Gastrocnemius medialis (tissue), 4 donors: Measurements from ENCODE around the gene GNG7. TPM values are rescaled to one million over a fixed set of nuclear protein-coding genes. Genes with fewer than 3 reads are reported as not detected.
A peak's percentile ranks its signal among the peaks of the same experiment; 100 is the strongest.

Experiments used
- ATAC-seq, 2 donors: fragments of 150-250 bp; one replicate each; pipeline ENCODE4 v1.9.1; 2016
- DNase-seq, 2 donors: peaks; one replicate each; pipeline ENCODE4 v3.0.0-alpha.2; 2019
- H3K27ac ChIP-seq, 4 donors: fragments of 200-600 bp; sonication (generic); 1 replicate in 1 of 4; 2 replicates in 3 of 4; pipeline ENCODE4 v1.5.1; 2016 to 2018; ENCODE audit warnings: mild to moderate bottlenecking in 2 of 4, moderate library complexity in 1 of 4
- H3K27me3 ChIP-seq, 3 donors: fragments of 200-600 bp; sonication (generic) in 2 of 3; 1 replicate in 1 of 3; 2 replicates in 2 of 3; pipeline versions ENCODE4 v1.5.1 to v1.6.0; 2016 to 2019; ENCODE audit warnings: mild to moderate bottlenecking in 1 of 3, moderate library complexity in 1 of 3
- H3K36me3 ChIP-seq, 2 donors: fragments of 200-600 bp; sonication (generic) in 1 of 2; one replicate each; pipeline ENCODE4 v1.5.1; 2017 to 2018
- H3K4me1 ChIP-seq, 2 donors: fragments of 200-600 bp; sonication (generic) in 1 of 2; one replicate each; pipeline ENCODE4 v1.5.1; 2016 to 2017; ENCODE audit warnings: mild to moderate bottlenecking in 2 of 2
- H3K4me3 ChIP-seq, 4 donors: fragments of 200-600 bp; sonication (generic) in 3 of 4; 1 replicate in 1 of 4; 2 replicates in 3 of 4; pipeline ENCODE4 v1.5.1; 2016 to 2019; ENCODE audit warnings: mild to moderate bottlenecking in 2 of 4
- H3K9me3 ChIP-seq, 3 donors: fragments of 200-600 bp; sonication (generic) in 2 of 3; 1 replicate in 1 of 3; 2 replicates in 2 of 3; pipeline ENCODE4 v1.5.1; 2016 to 2019
- POLR2A ChIP-seq, 2 donors: fragments of 450-650 bp; IDR thresholded peaks; one replicate each; pipeline ENCODE4 v1.6.1; 2017; ENCODE audit warnings: antibody characterized with exemption in 2 of 2, mild to moderate bottlenecking in 2 of 2, moderate library complexity in 2 of 2
- in situ Hi-C, 4 donors: fragments of 200-750 bp; cut with MboI; loops; one replicate each; pipeline versions ENCODE4 v1.15.0 to v1.8.0; 2017; ENCODE audit warnings: low sequenced_read_pairs in 4 of 4
- intact Hi-C: fragments of 100-400 bp; cut with DNase I; formaldehyde crosslinking; loops from one replicate; pipeline ENCODE4 v1.15.1; 2023; ENCODE audit warnings: low total_unique reads
- total RNA-seq, 4 donors: library from RNA; depleted of rRNA; stranded (reverse); fragments of >200 nt; gene quantifications; one replicate each; pipeline versions ENCODE4 v1.1.0 to v1.2.3, GENCODE V29; 2016
- TF ChIP-seq, protein P1 (sequence below), 5 experiments: fragments of 450-650 bp in 3 of 5; fragments of 200-600 bp in 2 of 5; sonication (generic) in 2 of 5; IDR thresholded peaks in 4 of 5; conservative IDR thresholded peaks in 1 of 5; 1 replicate in 4 of 5; 2 replicates in 1 of 5; pipeline ENCODE4 v1.5.1; 2016 to 2019; ENCODE audit warnings: antibody characterized with exemption in 5 of 5, mild to moderate bottlenecking in 3 of 5, moderate library complexity in 3 of 5

GNG7 gene
- total RNA-seq, 4 donors from 2014 or later: 0.46 to 1.1 (median 0.62) TPM

DNA sequence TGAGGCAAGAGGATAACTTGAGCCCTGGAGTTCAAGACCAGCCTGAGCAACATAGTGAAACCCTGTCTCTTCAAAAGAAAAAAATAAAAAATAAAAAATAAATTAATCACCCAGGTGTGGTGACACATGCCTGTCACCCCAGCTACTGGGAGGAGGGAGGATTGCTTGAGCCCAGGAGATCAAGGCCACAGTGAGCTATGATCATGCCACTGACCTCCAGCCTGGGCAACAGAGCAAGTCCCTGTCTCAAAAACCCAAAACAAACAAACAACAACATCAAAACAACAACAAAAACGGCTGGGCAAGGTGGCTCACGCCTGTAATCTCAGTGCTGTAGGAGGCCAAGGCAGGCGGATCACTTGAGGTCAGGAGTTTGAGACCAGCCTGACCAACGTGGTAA, 41.6 kb upstream of the GNG7 start:
- Histone ChIP-seq H3K27me3 (no peaks in the 10 kb centered on the region), H3K36me3 (no peaks in the 10 kb centered on the region), H3K4me1 (peaks cover 2 to 8% of the 10 kb centered on the region in 2 donors), H3K9me3 (no peaks in the 10 kb centered on the region), H3K27ac (no peak overlapping the region), H3K4me3 (no peak overlapping the region)
- no peak for ATAC-seq
- no peak for DNase-seq
- intact Hi-C loops (loop anchor here (5.0 kb wide), 1 partner anchor 1018 kb away; the partner anchor contains the start of genes APBA3 and MRPL54), in situ Hi-C loops (loop anchor here in 2 of 4 donors (10.0 kb wide), 1 partner anchor 89 kb away; no protein-coding TSS in a partner anchor)
- TF ChIP-seq POLR2A (IDR thresholded peaks at IDR 0.05): no peak
- TF ChIP-seq, protein P1, sequence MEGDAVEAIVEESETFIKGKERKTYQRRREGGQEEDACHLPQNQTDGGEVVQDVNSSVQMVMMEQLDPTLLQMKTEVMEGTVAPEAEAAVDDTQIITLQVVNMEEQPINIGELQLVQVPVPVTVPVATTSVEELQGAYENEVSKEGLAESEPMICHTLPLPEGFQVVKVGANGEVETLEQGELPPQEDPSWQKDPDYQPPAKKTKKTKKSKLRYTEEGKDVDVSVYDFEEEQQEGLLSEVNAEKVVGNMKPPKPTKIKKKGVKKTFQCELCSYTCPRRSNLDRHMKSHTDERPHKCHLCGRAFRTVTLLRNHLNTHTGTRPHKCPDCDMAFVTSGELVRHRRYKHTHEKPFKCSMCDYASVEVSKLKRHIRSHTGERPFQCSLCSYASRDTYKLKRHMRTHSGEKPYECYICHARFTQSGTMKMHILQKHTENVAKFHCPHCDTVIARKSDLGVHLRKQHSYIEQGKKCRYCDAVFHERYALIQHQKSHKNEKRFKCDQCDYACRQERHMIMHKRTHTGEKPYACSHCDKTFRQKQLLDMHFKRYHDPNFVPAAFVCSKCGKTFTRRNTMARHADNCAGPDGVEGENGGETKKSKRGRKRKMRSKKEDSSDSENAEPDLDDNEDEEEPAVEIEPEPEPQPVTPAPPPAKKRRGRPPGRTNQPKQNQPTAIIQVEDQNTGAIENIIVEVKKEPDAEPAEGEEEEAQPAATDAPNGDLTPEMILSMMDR (IDR thresholded peaks at IDR 0.05 in 4 of 5, conservative IDR thresholded peaks at IDR 0.05 in 1 of 5): no peak

- intact Hi-C loops: loop anchor here (5.0 kb wide), 1 partner anchor 1019 kb away; the partner anchor contains the start of genes APBA3 and MRPL54
- in situ Hi-C loops: loop anchor here in 2 of 4 donors (10.0 kb wide), 1 partner anchor 88 kb away; no protein-coding TSS in a partner anchor
- no peak for ATAC-seq
- DNase-seq: no peak
- no peak overlapping the region for H3K4me3 ChIP-seq
- no peaks in the 10 kb centered on the region for H3K9me3 ChIP-seq
- TF ChIP-seq, protein P1 (IDR thresholded peaks at IDR 0.05 in 4 of 5, conservative IDR thresholded peaks at IDR 0.05 in 1 of 5): no peak
- TF ChIP-seq POLR2A (IDR thresholded peaks at IDR 0.05): no peak
- H3K27ac ChIP-seq: no peak overlapping the region
- peaks cover 4 to 13% of the 10 kb centered on the region in 2 donors for H3K4me1 ChIP-seq
- no peaks in the 10 kb centered on the region for H3K27me3 ChIP-seq
- no peaks in the 10 kb centered on the region for H3K36me3 ChIP-seq
Observed at GRCh38 chr19:2743099-2743498, 40.6 kb upstream of the GNG7 start.

DNA sequence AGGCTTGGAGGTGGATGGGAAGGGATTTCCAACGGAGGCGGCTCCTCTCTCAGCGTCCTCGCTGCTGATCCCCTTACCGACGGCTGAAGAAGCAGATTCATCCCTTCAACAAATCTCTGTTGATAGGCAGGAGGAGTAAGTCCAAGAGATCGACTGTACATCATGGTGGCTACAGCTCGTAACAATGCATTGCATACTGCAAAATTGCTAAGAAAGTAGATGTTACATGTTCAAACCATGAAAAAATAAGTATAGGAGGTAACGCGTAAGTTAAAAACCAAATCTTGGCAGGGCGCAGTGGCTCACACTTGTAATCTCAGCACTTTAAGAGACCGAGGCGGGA, 37.8 kb upstream of the GNG7 start:
- TF ChIP-seq, protein P1 (IDR thresholded peaks at IDR 0.05 in 4 of 5, conservative IDR thresholded peaks at IDR 0.05 in 1 of 5): no peak
- H3K4me3 ChIP-seq: peak overlapping the region in 2 of 4 donors; percentile 78 to 82
- ATAC-seq (no peak), DNase-seq (no peak)
- intact Hi-C loops: loop anchor here (2.0 to 5.0 kb wide), 2 partner anchors 37 to 1022 kb away; partner anchors contain the start of genes APBA3, GNG7 and MRPL54
- in situ Hi-C loops: loop anchor here in 2 of 4 donors (10.0 kb wide), 1 partner anchor 85 kb away; no protein-coding TSS in a partner anchor
- peaks cover 6 to 19% of the 10 kb centered on the region in 2 donors for H3K36me3 ChIP-seq
- peaks cover 4 to 13% of the 10 kb centered on the region in 2 donors for H3K4me1 ChIP-seq
- H3K27ac ChIP-seq: no peak overlapping the region
- no peaks in the 10 kb centered on the region for H3K27me3 ChIP-seq
- no peaks in the 10 kb centered on the region for H3K9me3 ChIP-seq

- in situ Hi-C loops: loop anchor here in 2 of 4 donors (10.0 kb wide), 1 partner anchor 85 kb away; no protein-coding TSS in a partner anchor
Observed at GRCh38 chr19:2739602-2740313, 37.3 kb upstream of the GNG7 start, which contains the start of gene SLC39A3. Gene SLC39A3, minus strand, starts transcription at chr19:2740017. Its CDS starts 2,760 bp downstream, at chr19:2737257.

More at GRCh38 chr19:2739602-2740313, 37.3 kb upstream of the GNG7 start, which contains the start of gene SLC39A3:
- H3K4me3 ChIP-seq: peak within 1 kb of the TSS; percentile 75 to 82 (median 80)
- H3K9me3 ChIP-seq: no peaks in the 10 kb centered on the region
- H3K27me3 ChIP-seq: no peaks in the 10 kb centered on the region
- intact Hi-C loops: loop anchor here (2.0 to 5.0 kb wide), 2 partner anchors 37 to 1023 kb away; partner anchors contain the start of genes APBA3, GNG7 and MRPL54
- DNase-seq: peak; percentile 98 to 99
- H3K27ac ChIP-seq: peak within 1 kb of the TSS; percentile 58 to 76 (median 74)
- no peak for TF ChIP-seq POLR2A (IDR thresholded peaks at IDR 0.05)
- TF ChIP-seq, protein P1 (IDR thresholded peaks at IDR 0.05 in 4 of 5, conservative IDR thresholded peaks at IDR 0.05 in 1 of 5): peak in 4 of 5 experiments; percentile 23 to 39 (median 34)
- peaks cover 6 to 25% of the 10 kb centered on the region in 2 donors for H3K36me3 ChIP-seq
- ATAC-seq: peak; percentile 100
- H3K4me1 ChIP-seq: peaks cover 4 to 13% of the 10 kb centered on the region in 2 donors
